HG02973 (cell line): ENCODE measurements around the gene SALL4.
"Not testable (repeated sequence)": the region's sequence is repeated elsewhere in the genome, so short reads cannot be mapped to it uniquely, and the experiment has no call there.

Source experiments
- ATAC-seq: cut with Tn5 transposase; IDR thresholded peaks from one replicate; pipeline ENCODE4 v1.9.1; 2021; ENCODE audit warnings: moderate library complexity; ENCODE audit not compliant: unreplicated experiment

SALL4 gene

DNA sequence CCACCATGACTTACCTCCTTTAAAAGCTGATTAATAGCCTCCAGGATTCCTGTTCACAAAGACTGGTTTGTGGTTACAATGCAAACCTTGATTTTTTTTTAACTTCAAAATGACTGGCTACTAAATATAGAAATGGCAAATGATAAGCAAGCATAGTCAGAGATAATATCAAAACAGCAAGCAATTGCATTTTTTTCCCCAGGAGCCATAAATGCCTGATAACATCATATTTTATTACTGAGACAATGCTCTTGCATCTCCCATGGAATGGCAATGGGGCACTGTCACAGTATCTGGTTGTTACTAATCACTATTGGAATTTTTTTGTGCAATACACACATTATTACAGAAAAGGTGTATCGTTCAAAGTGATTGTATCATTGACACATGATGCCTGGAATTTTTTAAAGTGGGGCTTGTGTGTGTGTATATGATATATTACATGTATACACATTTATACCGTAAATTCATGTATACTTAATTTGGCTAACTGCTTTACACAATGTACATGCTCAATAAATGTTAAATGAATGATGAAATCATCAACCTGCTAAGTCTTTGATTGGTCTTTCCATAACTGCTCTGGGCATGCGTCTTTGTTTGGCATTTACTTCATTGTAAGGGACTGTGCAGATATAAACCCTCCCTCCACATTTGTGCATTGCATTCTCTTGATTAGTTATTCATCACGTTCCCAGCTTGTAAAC is 980 bp upstream of the SALL4 start:
- ATAC-seq, result no peak

DNA sequence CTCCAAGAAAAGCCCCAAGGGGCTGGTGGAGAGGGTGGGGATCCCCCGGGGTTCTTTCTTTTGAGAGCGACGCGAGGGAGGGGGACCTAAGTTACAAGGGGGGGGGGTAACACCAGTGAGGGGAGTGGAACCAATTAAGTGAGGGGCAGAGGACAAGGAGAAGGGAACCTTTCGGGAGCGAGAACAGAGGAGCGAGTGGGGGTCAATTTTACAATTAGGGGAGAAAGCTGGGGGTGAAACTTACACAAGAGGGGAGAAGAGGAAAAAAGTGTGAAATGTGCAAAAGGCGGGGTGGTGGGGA is 548 bp downstream of the SALL4 start:
- no peak for ATAC-seq

DNA sequence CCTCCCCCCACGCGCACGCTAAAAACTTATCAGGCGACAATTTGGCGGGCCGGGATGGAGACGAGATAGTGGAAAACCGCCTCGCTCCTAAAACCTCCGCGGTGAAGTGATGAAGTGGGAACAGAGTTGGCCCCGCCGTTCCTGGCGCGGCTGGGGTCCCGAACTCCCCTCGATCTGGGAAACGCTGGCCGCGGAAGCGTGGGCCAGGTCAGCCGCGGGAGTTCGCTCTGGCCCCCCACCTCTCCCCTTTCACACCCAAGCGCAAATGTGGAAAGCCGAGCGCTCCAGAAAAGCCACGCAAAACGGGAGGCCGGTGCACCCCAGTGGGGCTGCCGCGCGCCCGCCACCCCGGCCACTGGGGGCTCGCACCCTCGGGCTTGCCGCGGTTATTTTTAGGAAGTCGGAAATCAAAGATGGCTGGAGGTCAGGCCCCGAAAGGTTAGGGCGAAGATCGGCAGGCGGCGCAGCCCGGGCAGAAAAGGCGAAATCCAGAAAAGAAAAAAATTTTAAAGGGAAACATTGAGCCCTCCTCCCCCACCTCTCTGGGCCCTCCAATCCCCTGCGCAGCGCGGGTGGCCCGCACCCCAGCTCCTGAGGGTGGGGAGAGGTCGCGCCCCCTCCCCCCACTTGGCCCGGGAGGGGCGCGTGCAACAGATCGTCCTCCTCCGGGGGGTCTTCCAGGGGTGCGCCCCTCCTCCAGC is 1.0 kb downstream of the SALL4 start:
- ATAC-seq, result no peak

DNA sequence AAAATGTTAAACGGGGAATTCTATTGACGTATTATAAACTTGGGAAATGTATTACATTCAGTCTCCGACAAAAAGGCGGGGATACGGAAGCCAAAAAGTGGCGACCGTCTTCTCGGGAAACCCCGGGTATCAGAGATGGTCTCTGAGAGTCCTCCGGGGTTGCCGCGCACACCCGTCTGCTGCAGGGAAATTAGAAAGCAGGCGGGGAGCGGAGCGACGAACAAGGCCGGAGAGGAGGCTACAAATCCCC is 1.5 kb downstream of the SALL4 start:
- no peak for ATAC-seq

DNA sequence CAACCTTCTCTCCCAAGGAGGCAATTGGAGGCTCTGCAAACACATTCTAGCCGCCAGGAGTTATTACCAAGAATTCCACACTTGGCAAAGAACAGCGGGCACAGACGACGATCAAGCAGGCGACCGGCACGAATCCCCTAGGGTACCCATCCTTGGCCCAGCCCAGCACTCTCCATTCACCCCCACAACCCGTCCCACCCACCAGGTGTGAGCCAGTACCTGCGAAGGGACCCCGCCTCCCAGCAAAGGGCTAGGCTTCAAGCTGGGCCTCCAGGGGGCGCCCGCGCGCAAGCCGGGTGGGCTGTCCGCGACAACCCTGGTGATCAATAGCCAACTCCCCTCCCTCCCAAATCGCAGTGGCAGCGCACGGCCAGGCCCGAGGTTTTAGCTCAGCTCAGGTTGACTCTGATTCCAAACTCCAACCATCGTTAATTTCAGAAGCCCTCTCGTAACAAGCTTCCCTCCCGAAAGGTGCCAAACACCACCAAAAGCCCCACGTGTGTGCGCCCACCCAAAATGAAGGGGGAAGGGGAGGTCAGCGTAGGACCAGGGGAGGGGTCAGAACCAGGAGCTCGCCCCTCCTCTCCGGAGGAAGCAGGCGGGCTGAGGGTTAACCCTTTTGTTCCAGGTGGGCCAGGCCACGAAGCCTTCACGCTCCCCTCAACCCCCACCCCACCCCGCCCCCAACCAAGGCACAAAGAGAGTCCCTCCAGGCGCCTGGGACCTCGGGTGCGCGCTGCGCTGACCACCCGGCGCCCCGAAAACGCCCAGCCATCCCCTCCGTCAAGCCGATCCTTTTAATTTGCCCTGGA is 2.1 kb downstream of the SALL4 start:
- ATAC-seq, result no peak

DNA sequence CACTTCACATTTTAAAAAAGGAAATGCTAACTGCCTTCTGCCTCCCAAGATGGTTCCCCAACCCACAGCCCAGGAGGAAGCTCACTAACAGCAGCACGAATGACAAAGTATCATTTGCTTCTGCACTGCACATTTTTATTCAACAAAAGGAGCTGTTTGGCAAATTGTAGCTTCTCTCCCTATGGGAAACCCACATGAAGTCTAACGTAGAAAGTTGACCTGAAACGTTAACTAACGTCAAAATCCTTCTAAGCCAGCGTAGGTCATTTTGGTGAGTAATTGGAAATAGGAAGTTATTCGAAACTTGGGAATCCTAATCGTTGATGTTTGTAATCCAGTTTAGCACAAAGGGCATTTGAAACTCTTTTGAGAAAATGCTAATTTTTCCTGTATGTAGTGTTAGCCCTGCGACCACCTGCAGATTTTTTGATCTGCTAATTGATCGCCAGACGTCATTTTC is 2.9 kb downstream of the SALL4 start:
- no peak for ATAC-seq

DNA sequence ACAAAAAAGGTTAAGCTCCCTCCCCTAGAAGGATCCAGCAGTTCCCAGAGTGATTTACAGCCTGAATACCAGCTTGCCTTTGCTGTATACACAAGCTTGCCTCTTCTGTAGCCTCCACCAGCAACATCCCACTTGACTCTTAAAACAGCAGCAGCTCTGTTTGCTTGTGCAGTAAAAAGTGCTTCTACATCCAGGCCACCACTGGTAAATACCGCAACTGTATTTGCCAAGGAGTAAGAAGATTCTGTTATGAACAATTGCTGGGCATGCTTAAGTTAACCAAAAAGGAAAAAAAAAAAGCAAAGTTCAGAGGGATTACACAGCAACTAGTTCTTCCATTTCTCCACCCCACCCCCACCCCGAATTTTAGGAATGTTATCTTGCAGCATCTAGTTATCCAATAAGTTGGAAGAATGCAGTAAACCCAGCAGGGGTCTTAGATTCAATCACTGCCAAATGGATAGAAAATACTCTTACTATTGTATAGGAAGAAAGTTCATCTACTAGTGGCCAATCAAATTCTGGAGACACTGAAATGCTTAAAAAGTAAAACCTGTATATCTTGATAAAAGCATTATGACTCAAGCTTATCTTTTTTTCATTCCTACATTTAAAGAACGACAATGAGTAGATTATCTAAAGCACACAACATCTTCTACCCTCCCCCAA is 4.8 kb downstream of the SALL4 start:
- no peak for ATAC-seq

DNA sequence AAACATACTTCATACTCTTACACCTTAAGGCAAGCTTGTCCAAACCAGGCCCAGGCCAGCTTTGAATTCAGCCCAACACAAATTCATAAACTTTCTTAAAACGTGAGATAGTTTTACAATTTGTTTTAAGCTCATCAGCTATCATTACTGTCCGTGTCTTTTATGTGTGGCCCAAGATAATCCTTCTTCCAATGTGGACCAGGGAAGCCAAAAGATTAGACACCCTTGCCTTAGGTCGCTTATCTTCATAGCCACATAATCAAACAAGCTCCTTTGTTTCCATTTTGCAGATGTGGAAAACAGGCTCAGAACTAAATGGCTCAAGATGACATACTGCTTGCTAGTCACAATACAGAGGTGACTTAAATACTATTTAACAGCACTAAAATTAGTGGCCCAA is 6.0 kb downstream of the SALL4 start:
- ATAC-seq, result no peak

DNA sequence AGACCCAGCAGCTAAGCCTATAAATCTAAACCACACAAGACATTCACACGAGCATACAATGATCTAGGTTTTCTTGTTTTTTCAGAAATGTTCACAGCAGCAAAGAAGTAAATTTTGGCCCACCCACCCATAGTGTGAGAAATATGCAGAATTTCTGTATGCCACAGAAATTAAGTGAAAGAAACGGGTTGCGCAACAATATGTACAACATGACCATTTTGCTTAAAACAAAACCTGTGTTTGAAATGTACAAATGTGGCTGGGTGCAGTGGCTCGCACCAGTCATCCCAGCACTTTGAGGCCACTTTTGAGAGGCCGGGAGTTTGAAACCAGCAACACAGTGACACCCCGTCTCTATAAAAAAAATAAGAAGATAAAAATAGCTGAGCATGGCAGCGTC is 9.4 kb downstream of the SALL4 start:
- ATAC-seq, result no peak

DNA sequence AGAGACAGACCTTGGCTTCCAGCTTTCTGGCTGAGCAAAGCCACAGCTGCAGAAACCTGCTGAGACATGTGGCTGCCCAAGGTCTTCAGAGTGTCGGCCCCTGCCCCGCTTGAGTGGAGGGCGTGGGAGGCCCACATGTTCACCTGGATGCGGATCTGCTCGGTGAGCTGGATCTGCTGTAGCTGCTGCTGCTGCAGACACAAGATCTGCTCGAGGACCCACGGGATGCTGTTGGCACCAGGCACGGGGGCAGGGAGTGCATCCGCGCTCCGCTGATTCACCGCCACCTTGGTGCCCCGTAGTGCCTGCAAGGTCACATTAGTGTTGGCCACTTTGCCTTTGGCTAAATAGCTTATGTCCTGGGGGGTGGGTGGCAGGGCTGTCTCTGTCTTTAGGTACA is 10.7 kb downstream of the SALL4 start:
- no peak for ATAC-seq

DNA sequence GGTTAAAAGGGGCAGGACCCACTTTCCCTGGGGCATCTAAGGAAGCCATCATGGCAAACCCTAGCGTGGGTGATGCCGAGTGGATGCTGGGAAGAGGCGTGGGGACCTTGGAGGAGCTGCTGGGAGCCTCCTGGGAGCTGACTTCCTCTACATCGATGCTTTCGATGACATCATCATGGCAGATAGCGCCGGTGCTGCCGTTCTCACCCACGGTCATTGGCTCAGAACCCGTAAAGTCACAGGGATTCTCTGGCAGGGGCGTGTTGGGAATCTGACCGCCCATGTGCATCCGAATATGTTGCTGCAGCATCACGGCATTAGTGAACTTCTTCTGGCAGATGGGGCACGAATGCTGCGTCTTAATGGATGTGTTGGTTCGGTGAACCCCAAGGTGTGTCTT is 12.1 kb downstream of the SALL4 start:
- ATAC-seq, result no peak

DNA sequence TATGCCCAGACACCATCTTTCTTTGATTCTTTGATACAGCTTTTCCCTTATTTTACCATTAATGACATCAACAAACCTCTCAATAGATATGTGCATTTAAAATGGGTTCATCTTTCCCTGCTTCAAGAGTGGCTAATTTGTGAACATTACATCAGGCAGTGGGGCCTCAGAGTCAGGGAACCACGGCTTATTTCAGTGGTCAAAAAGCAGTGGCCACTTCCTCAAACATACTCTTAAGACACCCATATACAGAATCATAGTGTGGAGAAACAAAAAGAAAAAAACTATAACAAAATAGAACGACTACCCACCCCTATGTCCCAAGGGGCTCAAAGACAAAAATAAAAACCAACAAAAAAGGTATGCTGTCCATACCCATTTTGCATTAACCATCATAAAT is 12.9 kb downstream of the SALL4 start:
- ATAC-seq, result no peak

DNA sequence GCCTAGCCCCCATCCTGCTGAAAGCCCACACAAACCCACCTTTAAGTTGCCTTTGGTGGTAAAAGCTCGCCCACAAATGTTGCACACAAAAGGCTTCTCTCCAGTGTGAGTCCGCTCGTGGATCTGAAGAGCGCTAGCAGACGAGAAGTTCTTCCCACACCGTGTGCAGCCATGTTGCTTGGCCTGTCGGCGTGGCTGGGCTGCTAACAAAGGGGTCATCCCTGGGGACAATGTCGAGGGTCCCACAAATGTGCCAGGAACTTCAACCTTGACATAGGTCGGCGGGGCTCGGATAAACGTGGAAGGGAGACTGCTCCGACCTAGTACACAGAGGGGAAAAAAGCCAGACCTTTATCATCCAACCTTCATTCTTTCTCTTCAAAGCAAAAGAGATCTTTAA is 13.5 kb downstream of the SALL4 start:
- ATAC-seq, result no peak

DNA sequence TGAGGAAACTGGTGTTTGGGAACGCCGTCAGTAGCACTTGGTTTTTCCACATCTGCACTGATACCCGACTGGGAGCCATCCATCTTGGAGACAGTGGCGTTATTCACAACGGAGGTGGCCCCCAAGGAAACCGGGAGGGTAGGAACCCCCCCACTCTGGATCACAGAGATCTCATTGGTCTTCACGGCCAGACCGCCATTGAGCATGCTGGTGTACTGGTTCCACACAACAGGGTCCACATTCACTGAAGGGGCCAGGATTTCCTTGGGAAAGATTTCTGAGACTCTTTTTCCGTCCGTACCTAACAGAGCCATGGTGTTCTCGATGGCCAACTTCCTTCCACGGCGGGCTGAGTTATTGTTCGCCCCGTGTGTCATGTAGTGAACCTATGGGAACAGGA is 18.0 kb downstream of the SALL4 start:
- ATAC-seq, result no peak

DNA sequence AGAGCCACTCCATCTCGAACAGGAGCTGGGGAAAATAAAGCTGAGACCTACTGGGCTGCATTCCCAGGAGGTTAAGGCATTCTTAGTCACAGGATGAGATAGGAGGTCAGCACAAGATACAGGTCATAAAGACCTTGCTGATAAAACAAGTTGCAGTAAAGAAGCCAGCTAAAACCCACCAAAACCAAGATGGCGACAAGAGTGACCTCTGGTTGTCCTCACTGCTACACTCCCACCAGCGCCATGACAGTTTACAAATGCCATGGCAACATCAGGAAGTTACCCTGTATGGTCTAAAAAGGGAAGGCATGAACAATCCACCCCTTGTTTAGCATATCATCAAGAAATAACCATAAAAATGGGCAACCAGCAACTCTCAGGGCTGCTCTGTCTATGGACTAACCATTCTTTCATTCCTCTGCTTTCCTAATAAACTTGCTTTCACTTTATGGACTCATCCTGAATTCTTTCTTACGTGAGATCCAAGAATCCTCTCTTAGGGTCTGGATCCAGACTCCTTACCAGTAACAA is 24.0 kb downstream of the SALL4 start:
- ATAC-seq, result not testable (repeated sequence)

DNA sequence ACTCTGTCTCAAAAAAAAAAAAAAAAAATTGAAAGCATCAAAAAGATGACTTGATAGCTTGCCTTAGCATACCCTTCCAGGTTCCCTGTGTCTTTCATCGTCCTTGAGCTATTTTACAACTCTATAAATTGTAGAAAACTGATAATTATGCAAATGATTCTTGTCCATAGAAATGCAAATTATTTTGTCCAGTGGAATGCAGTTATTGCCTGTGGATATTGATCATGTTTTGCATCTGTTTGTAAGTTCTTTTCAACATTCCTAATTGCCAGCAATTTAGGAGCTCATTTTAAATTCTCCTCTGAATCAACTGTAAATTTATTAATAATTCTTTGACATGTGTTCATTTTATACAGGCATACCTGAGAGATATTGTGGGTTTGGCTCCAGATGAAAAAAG is 27.1 kb downstream of the SALL4 start:
- no peak for ATAC-seq

DNA sequence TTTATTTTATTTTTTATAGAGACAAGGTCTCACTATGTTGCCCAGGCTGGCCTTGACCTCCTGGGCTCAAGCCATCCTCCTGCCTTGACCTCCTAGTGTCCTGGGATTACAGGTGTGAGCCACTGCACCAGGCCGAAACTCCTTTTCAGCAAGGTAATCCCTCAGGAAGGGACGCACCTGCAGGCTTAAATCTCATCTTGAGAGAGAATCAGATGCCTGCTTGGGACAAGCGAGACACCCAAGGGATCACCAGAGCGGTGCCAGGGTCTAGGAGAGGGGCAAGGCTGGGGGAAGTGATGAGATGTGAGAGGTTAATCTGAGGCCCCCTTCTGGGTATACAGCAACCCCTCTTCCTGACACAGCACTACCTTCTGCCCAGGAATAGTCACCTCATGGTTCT is 30.1 kb downstream of the SALL4 start:
- no peak for ATAC-seq

DNA sequence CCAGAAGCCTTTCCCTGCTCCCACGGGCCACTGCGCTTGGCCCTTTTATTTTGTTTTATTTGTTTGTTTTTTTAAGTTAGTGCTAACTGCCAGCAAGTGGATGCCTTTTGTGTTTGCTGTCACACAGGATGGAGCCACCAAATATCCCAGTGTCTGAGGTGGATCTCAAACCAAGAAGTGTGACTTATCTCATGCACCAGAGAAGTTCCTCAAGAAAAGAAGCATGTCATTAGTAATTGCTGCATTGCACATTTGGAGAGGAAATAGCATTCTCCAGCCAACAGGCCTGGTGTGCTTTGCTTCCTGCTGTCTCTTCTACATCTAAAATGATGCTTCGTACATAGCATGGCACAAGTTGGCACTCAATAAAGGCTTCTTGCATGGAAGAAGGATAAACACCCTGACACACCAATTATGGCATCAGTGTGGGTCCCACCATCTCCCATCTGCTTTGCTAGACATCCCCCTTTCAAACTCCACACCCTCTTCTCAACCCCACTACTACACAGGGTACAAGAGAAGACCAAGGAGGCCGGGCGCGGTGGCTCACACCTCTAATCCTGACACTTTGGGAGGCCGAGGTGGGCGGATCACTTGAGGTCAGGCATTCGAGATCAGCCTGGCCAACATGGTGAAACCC is 32.2 kb downstream of the SALL4 start:
- ATAC-seq, result no peak

DNA sequence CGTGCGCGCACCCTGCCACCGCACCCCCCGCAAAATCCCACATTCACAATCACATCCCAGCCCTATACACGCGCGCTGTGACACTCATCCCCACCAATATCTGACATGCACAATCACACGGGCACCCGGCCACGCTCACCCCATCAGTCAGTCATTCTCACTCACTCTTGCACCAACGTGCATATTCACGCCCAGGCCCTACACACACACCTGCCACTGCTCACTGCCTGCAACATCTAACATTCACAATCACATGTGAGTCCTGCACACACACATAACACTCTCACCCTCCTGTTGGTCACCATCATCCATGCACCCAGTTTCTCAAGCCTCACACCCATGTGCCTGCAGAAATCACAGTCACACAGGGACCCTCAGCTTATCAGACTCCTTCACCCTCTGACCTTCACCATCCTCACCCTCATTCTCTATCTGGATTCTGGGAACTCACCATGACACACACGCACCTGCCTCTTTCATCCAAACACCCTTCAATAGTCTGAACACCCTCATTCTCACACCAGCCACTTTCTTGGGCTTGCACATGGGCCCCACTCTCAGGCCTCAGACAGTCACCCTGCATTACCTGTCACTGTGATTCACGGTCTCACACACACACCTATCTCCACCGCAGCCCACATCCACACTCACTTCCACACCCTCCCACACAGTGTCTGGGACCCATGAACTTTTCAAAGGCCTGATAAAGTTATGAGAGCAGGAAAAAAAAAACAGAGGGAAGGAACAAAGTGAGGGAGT is 33.4 kb downstream of the SALL4 start:
- ATAC-seq, result no peak
